Activated gamma-delta T cell treated with anti-CD3 and anti-CD28 coated beads, Interleukin-2, amount 50 U/mL, for 16 hours (primary cell): Measurements from ENCODE around the gene ENTPD8.

Source experiments
- DNase-seq: peaks from one replicate; pipeline ENCODE4 v3.0.0-alpha.2; 2020; ENCODE audit warnings: low read depth

Gene ENTPD8, protein sequence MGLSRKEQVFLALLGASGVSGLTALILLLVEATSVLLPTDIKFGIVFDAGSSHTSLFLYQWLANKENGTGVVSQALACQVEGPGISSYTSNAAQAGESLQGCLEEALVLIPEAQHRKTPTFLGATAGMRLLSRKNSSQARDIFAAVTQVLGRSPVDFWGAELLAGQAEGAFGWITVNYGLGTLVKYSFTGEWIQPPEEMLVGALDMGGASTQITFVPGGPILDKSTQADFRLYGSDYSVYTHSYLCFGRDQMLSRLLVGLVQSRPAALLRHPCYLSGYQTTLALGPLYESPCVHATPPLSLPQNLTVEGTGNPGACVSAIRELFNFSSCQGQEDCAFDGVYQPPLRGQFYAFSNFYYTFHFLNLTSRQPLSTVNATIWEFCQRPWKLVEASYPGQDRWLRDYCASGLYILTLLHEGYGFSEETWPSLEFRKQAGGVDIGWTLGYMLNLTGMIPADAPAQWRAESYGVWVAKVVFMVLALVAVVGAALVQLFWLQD

DNA sequence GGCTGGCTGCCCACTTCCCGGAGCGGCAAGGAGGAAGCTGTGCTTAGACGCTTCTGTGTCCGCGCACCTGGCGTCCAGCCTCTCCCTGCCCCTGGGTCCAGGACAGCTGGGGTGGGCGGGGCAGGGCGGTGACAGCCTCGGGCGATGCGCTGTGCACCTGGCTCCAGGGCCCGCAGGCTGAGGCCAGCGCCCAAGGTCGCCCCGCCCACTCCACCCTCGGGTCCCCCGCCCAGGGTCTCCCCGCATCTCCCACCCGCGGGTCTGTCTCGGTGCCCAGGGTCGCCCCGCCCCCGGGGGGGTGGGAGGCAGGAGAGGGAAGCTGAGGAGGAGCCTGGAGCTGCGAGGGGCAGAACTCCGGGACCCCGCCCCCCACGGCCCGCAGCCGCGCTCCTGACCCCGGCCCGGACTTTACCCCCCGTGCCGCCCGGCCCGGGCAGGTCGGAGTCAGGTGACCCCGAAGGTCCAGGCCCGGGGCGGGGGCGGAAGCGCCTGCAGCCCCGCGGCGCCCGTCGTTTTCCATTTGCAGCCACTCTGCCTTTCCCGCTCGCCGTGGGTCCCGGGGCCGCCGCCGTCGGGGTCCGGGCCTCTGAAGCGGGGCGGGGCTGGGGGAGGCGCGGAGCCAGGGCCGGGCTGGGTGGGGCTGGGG is at the start of gene ENTPD8:
TSS of gene ENTPD8 (minus strand) at position 69 of the 646 bp plus-strand sequence. CDS start 3,072 bp downstream, outside the sequence.
- DNase-seq, result no peak

DNA sequence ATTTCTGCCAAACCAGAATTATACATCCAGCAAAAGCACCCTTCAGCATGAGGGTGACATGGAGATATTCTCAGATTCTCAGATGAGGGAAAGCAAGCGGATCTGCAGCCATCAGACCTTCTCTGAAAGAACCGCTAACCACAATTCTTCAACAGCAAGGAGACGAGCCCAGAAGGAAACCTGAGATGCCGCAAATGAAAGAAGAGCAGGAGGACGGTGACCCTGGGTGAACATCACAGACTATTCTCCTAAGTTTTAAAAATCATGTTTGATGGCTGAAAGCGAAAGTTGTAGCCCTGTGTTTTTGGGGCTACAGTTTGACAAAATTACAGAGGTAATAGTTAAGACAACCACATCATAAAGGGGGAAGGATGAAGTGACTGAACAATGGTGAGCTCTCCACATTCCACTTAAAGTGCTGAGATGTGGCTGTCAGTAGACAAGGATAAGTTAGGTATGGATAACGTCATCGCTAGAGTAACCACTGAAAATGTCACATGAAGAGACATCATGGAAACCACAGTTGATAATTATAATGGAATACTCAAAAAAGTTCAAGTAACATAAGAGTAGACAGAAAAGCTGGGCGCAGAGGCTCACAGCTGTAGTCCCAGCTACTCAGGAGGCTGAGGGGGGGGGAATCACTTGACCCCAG is 49.5 kb upstream of the ENTPD8 start:
- DNase-seq, result no peak

DNA sequence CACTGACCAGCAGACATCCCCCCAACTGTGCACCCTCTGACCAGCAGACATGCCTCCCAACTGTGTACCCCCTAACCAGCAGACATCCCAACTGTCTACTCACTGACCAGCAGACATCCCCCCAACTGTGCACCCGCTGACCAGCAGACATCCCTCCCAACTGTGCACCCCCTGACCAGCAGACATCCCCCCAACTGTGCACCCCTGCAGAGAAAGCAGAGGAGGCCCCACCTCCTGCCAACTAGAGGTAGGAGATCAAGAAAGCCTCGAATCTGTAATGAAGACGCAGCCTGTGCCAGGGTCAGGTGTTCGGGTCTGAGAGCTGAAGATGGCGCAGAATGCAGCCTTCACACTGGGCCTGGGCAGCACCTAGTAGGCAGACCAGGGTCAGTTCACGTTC is 47.7 kb upstream of the ENTPD8 start:
- no peak for DNase-seq

DNA sequence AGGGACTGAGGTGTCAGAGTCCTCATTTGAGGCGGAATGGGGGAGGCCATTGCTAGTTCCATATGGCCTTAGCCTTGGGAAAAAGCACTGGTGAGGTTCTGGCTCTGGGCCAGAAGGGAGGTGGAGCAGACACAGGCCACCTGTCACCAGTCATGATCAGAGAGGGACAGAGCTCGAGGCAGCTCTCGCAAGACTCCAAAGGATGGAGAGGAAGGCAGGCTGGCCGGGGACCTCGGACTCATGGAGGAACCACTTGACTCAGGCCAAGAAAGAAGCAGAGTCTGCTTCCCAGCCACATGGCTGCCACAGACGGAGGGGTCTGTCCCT is 47.1 kb upstream of the ENTPD8 start:
- DNase-seq, result no peak

DNA sequence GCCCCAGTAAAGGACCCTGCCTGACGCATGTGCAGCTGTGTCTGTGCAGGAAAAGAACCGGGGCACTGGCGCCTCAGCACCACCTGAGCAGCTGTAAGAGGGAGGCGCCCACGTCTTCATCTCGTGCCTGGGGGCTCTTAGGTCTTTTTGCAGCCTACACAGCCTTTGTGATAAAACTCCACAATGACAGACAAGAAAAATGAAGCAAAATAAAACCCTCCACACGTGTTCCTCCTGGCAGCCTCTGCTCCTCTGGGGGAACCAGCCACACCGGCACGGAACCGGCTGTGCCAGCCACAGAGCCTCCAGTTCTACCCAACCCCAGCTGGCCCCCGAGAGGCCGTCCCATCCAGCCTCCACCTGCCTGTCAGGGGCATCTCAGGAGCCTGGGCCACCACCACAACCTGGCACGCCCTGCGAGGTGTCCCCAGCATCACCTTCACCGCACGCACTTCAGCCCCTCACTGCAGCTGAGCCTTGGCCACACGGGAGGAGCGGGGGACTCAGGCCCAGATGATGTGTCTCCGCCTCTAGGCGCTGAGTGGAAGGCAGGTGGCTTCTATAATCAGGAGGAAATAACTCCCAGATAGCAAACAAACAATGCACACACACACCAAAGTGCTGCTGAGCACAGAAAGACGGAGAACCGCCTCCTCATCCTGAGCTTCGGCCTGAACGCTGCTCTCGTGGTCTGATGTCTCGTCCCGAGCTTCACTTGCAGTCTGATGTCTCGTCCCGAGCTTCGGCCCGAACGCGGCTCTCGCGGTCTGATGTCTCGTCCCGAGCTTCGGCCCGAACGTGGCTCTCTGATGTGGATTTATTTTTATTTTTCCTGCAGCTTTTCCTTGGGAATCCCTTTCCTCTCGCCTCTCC is 46.5 kb upstream of the ENTPD8 start:
- no peak for DNase-seq

DNA sequence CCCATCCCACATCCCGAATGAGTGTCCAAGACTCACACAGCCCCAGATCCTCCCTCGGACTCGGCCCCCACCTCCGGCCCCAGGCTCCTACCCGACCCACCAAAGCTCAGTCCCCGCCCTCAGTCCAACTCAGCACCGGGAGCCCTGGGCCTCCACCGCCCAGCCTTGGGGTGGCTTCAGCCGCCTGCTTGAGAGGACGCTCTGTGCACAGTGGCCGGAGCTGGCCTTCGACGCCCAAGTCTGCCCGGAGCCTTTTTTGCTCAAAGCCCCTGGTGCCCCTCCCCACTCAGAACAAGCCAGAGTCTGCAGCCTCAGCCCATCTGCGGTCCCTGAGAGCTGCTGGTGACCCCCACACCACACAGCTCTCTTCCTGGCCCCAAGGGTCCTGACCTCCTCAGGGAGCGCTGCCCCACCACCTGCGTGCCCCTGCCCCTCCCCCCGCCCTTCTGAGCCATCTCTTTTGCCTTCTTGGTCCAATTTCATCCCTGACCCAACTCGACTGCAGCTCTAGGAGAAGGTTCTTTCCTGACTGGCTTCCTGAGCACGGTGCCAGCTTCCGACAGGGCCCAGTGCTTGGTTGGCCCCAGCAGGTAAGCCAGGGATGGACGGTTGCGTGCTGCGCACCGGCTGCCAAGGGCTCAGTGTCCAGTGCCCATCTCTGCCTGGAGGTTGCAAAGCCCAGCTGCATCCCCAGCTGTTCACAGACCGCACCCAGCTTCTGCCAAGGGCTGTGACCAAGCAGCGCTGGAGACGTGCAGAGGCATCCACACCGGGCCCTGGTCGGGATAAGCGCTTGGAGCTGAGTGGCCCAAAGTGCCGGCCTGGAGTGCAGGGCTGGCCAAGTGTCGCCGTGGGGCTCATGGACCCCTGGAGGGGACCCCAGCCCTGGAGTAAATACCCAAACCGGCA is 45.6 kb upstream of the ENTPD8 start:
- DNase-seq, result no peak

DNA sequence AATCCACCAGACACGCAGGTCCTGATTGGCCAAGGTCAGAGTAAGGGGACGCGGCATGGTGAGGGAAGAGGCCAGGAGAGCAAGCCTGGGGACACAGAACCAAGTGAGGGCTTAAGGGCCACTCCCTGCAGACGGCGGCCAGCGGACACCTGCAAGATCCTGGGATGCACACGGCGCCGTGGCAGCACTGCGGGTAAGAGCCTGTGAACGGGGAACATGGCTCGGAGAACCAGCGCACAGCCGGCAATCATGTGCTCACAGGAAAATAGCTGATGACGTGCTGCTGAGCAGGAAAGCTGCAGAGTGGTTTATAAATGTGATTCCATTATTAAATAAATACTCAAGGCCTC is 45.0 kb upstream of the ENTPD8 start:
- no peak for DNase-seq

DNA sequence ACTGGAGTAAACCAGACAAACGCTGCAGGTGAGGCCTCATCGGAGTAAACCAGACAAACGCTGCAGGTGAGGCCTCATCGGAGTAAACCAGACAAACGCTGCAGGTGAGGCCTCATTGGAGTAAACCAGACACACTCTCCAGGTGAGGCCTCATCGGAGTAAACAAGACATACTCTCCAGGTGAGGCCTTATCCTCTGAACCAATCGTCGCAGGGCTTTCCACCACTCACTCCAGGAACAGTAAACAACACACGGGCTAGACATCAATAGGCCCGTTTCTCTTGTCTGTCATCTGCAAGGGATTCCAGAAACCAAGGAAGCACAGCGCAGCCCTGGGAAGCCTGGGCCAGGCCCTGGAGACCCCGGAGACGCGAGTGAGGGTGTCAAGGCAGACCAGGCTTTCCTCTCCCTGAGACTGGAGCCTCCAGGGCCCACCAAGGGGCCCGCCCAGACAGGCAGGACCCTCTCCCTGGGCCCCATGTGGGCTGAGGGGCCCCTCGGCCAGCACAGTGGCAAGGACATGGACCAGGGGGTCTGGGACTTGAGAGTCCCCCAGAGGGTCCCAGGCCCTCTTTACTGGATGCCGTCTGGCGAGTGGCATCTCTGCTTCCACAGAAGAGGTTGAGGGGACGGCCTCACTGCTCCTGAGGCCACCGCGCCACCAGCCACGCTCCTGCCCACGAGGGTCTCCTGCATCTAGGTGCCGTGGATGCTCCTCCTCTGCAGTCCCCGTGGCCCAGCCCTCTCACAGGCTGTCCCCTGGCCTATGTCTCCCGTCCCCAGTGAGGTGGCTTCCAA is 44.4 kb upstream of the ENTPD8 start:
- no peak for DNase-seq

DNA sequence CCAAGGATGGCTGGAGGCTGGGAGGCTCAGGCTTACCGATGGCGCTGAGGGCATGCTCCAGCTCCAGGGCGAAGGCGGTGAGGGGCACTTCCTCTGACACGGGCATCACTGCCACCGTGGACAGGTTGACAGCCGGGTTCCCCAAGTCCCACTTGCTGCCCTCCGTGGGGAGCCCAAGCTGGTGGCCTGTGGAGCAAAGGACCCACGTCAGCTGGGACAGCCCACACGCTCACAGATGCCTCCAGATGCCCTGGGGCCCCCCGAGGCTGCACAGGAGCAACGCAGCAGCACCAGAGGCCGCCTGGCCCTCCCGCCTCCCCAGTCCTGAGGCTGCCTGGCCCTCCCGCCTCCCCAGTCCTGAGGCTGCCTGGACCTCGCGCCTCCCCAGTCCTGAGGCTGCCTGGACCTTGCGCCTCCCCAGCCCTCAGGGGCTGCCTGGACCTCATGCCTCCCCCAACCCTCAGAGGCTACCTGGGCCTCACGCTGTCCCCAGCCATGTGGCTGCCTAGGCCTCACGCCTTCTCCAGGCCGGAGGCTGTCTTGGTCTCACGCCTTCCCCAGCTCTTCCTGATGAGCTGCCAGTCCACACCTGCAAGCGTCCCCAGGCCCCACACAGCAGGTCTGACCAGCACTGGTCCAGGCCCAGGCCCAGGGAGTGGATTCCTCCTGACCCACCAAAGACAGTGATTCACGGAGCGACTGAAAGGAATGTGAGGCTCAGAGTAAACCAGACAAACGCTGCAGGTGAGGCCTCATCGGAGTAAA is 43.6 kb upstream of the ENTPD8 start:
- DNase-seq, result no peak

DNA sequence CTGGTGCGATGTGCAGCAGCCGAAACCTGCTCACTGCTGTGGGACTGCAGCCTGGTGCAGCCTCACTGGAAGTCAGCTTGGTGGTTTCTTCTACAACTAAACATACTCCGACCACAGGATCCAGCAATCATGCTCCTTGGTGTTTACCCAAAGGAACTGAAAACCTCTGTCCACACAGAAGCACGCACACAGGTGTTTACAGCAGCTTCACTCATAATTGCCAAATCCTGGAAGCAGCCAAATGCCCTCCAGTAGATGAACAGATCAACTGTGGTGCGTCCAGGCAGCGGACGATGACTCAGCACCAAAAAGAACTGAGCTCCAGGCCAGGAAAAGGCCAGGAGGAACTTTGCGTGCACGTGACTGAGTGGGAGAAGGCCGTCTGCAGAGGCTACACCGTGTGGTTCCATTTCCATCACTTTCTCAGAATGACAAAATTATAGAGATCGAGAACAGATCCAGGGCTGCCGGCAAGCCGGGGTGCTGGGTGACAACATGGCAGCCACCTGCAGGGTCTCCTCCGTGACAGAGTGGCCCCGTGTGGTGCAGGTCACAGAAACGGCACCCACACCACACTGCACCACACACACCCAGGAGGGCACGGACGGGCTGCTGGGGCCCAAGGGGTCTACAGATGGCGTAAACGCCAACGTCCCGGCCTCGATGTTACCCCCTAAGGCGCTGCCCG is 41.1 kb upstream of the ENTPD8 start:
- no peak for DNase-seq

DNA sequence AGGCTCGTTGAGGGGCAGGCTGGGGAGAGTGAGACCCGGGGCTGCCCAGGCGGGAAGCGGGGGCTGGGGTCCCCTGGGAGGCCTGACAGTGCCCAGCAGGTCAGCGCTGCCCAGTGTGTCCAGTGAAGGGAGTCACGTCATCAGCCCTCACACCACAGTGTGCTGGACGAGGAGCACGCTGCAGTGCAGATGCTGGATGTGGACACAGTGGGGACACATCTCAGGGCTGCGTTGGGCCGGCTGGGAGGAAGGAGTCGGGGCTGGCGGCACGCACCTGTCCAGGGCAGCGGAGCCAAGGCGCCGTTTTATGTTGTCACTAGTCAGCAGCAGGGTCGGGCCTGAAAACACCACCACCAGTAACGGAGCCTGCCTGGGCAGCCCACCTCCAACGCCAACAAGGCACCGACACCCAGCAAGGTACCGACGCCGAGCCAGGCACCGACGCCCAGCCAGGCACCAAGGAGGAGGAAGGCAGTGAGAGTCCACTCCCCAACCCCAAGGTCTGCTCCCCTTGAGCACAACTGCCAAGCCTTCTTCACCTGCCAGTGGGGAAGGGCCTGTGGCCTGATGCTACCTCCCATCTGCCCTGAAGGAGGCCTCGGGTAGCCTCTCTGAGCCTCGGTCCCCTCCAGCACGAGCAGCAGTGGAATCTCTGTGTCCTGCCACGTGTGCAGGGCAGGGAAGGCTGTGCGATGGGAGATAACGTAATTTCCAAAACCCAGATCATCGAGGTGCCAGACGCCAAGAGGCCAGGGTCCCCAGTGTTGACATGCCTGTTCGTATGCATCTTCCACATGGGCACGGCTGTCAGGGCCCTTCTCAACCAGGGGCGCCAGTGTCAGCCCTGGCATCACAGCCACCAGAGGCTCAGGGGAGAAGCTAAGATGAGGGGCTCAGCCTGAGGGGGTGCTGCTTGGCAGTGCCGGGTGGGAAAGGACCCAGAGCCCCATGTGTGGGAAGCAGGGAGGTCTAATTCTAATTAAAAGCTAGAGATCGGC is 39.8 kb upstream of the ENTPD8 start:
- DNase-seq, result no peak

DNA sequence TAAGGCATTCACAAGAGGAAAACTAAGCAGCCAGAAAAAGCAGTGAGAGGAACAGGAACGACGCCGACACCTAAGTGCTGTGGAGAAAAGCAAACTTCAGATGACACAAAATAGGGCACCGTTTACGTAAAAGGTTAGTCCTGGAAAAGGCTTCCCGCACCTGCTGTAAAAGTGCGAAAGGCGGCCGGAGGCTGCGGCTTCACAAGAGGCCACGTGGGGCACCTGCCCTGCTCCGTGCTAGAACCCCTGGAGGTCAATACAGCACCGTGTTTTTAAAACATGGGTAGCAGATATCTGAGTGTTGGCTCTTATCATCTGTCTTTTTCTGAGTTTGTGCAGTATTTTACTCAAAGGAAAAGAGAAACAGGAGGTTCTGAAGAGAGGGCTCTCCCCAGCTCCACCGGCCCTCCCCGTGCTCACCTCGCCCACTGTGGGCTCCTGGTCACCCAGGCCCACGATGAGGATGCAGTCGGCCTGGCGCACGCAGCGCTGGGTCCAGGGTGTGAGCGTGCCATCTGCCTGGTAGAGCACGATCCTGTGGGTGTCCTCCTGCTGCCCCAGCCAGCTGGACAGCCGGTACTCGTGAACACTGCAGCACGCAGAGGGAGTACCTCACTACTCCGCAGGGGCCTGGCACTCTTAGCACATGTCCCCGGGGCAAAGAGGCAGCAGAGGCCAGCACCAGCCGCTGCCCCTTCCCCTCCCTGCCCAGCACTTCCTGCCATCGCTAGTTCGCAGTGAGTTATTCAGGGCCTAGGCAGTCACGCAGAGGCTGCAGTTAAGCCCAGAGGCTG is 38.9 kb upstream of the ENTPD8 start:
- DNase-seq, result no peak

DNA sequence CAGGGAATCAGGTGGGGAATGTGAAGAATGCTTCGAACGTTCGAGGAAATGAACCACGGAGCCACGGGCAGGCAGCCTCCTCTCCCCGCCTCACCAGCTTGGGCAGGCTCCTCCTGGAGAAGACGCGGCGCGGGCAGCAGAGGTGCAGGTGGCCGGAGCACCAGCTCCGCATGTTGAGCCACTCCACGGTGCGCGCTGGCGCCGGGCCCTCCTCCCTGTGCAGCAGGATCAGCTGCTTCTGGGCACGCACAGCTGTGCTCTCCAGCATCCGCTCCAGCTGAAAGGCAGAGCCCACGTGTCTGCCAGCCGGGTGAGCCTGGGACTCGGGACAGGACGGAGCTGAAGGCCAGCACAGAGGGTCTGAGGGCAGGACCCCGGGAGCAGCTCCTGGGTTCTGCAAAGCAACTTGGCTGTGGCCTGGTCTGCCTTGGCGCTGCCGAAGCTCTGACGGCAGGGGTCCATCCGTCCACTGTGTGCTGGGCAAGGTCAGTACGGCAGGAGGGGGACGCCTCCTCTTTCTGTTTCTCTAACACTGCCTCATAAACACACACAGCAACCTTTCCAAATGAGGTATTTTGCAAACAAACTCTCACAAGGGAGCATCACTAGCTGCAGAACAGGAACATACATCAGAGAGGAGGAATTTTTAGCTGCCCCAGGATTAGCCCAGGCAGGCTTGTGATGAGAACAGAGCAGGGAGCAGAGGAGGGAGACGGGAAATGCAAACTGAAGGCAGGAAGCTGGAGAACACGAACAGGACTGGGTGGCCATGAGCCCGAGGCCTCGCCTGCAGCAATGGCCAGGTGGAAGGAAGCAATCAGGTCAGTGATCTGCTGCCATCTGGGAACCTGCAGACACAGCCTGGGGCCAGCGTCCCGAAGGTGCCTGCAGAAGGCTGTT is 38.1 kb upstream of the ENTPD8 start:
- no peak for DNase-seq

DNA sequence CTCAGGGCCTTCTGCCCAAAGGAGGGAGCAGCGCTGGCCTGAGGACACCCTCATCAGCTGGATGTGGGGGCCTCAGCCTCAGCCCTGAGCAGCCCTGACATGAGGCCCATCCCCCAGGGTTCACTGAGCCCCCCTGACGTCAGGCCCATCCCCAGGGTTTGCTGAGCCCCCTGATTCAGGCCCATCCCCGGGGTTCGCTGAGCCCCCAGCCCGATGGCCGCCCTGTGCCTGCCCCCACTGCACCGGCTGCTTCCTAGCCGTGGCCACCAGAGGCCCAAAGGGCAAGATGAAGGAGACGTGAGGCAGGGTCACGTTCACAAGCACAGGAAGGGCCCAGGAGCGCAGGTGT is 37.4 kb upstream of the ENTPD8 start:
- DNase-seq, result no peak

DNA sequence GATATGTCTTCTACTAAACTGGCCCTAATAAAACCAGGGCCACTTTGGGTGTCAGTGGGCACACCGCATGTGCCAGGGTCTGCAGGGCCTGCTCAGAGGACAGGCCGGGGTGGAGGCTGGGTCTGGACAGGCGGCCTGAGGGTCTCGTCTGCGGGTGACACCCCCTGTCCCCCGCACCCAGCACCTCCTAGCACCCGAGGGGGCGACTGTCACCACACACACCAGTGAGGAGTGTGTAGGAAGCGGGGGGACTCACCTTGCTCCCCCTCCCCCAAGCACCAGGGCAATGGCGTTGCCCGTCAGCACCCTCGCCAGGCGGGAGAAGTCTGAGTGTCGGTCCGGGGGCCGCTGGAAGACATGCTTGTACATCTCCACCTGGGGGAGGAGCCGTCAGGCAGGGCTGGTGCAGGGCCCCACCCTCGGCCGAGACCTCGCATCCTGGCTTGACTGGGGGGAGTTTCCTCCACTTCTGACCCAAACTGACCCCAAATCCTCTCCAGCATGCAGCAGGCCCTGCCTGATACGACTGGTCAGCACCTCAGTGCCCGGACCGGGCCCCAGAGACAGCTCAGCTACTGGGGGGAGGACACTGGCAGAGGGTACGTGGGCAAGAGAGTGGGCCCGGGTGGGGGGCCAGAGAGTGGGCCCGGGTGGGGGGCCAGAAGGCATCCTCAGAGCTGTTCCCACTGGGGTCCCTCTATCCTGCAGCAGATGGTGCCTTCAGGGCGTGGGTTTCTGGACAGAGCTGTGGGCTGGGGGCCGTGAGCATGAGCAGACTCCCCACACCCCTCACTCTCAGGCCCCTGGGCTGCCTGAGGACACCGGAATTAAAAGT is 36.8 kb upstream of the ENTPD8 start:
- DNase-seq, result no peak
